Fibroblast of skin of right quadriceps (primary cell): ENCODE results near the gene PRKCA.

ENCODE experiments used
- DNase-seq: peaks from one replicate; pipeline ENCODE4 v3.0.0-alpha.2; 2013

Gene PRKCA

GRCh38 chr17:66760324-66760723 lies 457.9 kb downstream of the PRKCA start:
- DNase-seq, result no peak

- no peak for DNase-seq
Observed at GRCh38 chr17:66762276-66762675, 459.9 kb downstream of the PRKCA start.

- DNase-seq, result no peak
Observed at GRCh38 chr17:66763056-66763455, 460.6 kb downstream of the PRKCA start.

- DNase-seq, result no peak
Observed at GRCh38 chr17:66764506-66764905, 462.1 kb downstream of the PRKCA start.

- DNase-seq, result no peak
Observed at GRCh38 chr17:66767154-66767933, 464.9 kb downstream of the PRKCA start.

GRCh38 chr17:66769911-66770310 lies 467.5 kb downstream of the PRKCA start:
- no peak for DNase-seq

- DNase-seq, result no peak
Observed at GRCh38 chr17:66772148-66772812, 469.9 kb downstream of the PRKCA start.

- DNase-seq, result no peak
Observed at GRCh38 chr17:66775271-66775670, 472.9 kb downstream of the PRKCA start.

GRCh38 chr17:66775881-66776400 lies 473.5 kb downstream of the PRKCA start:
- DNase-seq, result no peak

- no peak for DNase-seq
Observed at GRCh38 chr17:66776999-66777688, 474.7 kb downstream of the PRKCA start.

- peak; percentile 54 for DNase-seq
Observed at GRCh38 chr17:66777689-66778225, 475.3 kb downstream of the PRKCA start.

GRCh38 chr17:66778531-66779236 lies 476.3 kb downstream of the PRKCA start:
- no peak for DNase-seq

GRCh38 chr17:66779237-66779606 lies 476.8 kb downstream of the PRKCA start:
- DNase-seq, result no peak

GRCh38 chr17:66781135-66781534 lies 478.7 kb downstream of the PRKCA start:
- no peak for DNase-seq

- DNase-seq, result no peak
Observed at GRCh38 chr17:66782851-66783250, 480.4 kb downstream of the PRKCA start.

- no peak for DNase-seq
Observed at GRCh38 chr17:66783656-66784381, 481.4 kb downstream of the PRKCA start.

GRCh38 chr17:66784621-66785364 lies 482.4 kb downstream of the PRKCA start:
- DNase-seq, result no peak

- DNase-seq, result no peak
Observed at GRCh38 chr17:66786107-66786506, 483.7 kb downstream of the PRKCA start.

GRCh38 chr17:66787914-66788313 lies 485.5 kb downstream of the PRKCA start:
- DNase-seq, result no peak

- DNase-seq, result no peak
Observed at GRCh38 chr17:66789093-66789492, 486.7 kb downstream of the PRKCA start.

- no peak for DNase-seq
Observed at GRCh38 chr17:66789961-66790437, 487.6 kb downstream of the PRKCA start.
